CD4-positive, alpha-beta T cell treated with Interleukin-10 for 1 hour (primary cell): Measurements from ENCODE around the gene FARP1.

Experiments used
- DNase-seq: peaks from one replicate; pipeline ENCODE4 v3.0.0-alpha.2; 2020

Gene FARP1

GRCh38 chr13:98232456-98232855, 89.6 kb downstream of the FARP1 start:
- no peak for DNase-seq

- no peak for DNase-seq
These were observed 90.2 kb downstream of the FARP1 start for GRCh38 chr13:98233127-98233526.

GRCh38 chr13:98234348-98234747, 91.5 kb downstream of the FARP1 start:
- DNase-seq: no peak

- DNase-seq: no peak
These were observed 93.3 kb downstream of the FARP1 start for GRCh38 chr13:98236197-98236596.

GRCh38 chr13:98237331-98237730, 94.4 kb downstream of the FARP1 start:
- DNase-seq: no peak

GRCh38 chr13:98239162-98240076, 96.5 kb downstream of the FARP1 start:
- no peak for DNase-seq

- DNase-seq: no peak
These were observed 97.2 kb downstream of the FARP1 start for GRCh38 chr13:98240135-98240534.

- no peak for DNase-seq
These were observed 98.1 kb downstream of the FARP1 start for GRCh38 chr13:98240974-98241373.

- no peak for DNase-seq
These were observed 99.1 kb downstream of the FARP1 start for GRCh38 chr13:98241976-98242375.

- no peak for DNase-seq
These were observed 99.5 kb downstream of the FARP1 start for GRCh38 chr13:98242403-98242802.

- no peak for DNase-seq
These were observed 101.0 kb downstream of the FARP1 start for GRCh38 chr13:98243929-98244272.

GRCh38 chr13:98246538-98247172, 103.8 kb downstream of the FARP1 start:
- DNase-seq: no peak

- DNase-seq: no peak
These were observed 108.8 kb downstream of the FARP1 start for GRCh38 chr13:98251708-98252107.

- no peak for DNase-seq
These were observed 110.1 kb downstream of the FARP1 start for GRCh38 chr13:98252931-98253470.

GRCh38 chr13:98253526-98253925, 110.6 kb downstream of the FARP1 start:
- DNase-seq: no peak

- DNase-seq: no peak
These were observed 111.6 kb downstream of the FARP1 start for GRCh38 chr13:98254513-98254912.

- DNase-seq: no peak
These were observed 115.3 kb downstream of the FARP1 start for GRCh38 chr13:98258226-98258625.

- no peak for DNase-seq
These were observed 117.7 kb downstream of the FARP1 start for GRCh38 chr13:98260357-98261164.

- DNase-seq: no peak
These were observed 118.3 kb downstream of the FARP1 start for GRCh38 chr13:98261165-98261702.

- DNase-seq: no peak
These were observed 119.4 kb downstream of the FARP1 start for GRCh38 chr13:98262292-98262691.

GRCh38 chr13:98263841-98264240, 120.9 kb downstream of the FARP1 start:
- DNase-seq: no peak

GRCh38 chr13:98264877-98265276, 122.0 kb downstream of the FARP1 start:
- DNase-seq: no peak
